Coronary artery (tissue), 2 donors: ENCODE measurements around the gene MAP6D1.

Source experiments
- DNase-seq: peaks from one replicate; pipeline ENCODE4 v3.0.0-alpha.2; 2017; ENCODE audit warnings: low spot score
- H3K27ac ChIP-seq, 2 donors: fragments of 200-600 bp; sonication (generic); one replicate each; pipeline ENCODE4 v1.5.1; 2016 to 2019
- H3K4me3 ChIP-seq: fragments of 200-600 bp; sonication (generic); 2 replicates; pipeline ENCODE4 v1.5.1; 2016; ENCODE audit warnings: mild to moderate bottlenecking, moderate library complexity
- TF ChIP-seq, protein P1 (sequence below): fragments of 200-600 bp; sonication (generic); IDR thresholded peaks from one replicate; pipeline ENCODE4 v1.5.1; 2019; ENCODE audit warnings: antibody characterized with exemption

The MAP6D1 gene

DNA sequence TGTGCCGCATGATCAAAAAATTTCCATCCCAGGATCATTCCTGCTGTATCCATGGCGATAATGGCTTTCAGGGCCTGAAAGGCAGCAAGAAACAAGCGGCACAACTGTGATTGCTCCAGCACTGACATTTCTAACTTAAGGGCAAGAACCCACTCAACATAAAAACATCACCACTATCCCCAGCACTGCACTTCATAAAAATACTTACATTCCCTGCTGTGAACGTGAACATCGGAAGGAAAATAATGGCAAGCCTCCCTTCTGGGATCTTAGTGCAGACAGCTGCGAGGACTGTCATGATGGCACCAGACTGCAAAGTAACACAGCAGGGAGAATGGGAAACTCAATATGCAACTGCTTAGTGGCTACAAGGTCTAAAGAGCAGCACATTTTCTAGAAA lies 8.1 kb upstream of the MAP6D1 start:
- TF ChIP-seq, protein P1, sequence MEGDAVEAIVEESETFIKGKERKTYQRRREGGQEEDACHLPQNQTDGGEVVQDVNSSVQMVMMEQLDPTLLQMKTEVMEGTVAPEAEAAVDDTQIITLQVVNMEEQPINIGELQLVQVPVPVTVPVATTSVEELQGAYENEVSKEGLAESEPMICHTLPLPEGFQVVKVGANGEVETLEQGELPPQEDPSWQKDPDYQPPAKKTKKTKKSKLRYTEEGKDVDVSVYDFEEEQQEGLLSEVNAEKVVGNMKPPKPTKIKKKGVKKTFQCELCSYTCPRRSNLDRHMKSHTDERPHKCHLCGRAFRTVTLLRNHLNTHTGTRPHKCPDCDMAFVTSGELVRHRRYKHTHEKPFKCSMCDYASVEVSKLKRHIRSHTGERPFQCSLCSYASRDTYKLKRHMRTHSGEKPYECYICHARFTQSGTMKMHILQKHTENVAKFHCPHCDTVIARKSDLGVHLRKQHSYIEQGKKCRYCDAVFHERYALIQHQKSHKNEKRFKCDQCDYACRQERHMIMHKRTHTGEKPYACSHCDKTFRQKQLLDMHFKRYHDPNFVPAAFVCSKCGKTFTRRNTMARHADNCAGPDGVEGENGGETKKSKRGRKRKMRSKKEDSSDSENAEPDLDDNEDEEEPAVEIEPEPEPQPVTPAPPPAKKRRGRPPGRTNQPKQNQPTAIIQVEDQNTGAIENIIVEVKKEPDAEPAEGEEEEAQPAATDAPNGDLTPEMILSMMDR = no peak
- no peak overlapping the region for H3K27ac ChIP-seq
- no peak for DNase-seq
- no peak overlapping the region for H3K4me3 ChIP-seq

DNA sequence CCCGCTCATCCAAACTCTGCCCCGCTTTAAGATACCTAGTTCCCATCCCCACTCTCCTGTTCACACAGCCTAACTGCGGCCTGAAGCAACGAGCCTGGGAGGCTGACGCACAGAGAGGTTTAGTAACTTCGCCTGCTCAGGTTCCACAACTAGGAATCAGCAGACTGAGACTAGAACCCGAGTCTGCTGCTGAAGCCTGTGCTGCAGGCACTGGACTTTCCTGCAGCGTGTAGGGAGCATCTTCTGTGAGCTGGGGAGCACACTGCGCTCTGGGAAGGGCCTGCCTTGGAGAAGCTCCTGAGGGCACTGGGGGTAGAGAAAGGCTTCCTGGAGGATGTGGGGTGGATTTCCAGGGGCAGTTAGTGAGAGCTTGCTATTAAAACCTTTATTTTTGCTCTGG lies 4.8 kb upstream of the MAP6D1 start:
- TF ChIP-seq, protein P1 = no peak
- Histone ChIP-seq H3K4me3 (no peak overlapping the region), H3K27ac (no peak overlapping the region)
- DNase-seq = no peak

DNA sequence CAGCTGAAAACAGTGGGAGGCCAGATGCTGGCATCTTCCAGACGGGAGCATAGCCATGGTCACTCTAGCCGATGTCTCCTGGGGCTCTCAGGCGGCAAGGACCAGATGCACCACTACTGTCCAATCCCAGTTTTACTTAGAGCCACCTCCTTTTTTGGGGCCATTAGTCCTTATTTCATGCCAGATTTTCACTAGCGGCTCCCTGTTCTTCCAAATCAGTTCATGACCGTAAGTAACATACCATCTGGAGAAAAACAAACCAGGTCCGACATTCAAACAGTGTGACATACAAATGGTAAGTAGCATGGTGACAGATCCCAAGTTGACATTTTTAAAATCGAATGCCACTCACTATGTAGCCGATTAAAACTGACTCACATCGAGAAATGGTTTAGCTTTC lies 4.1 kb upstream of the MAP6D1 start:
- TF ChIP-seq, protein P1 = no peak
- H3K27ac ChIP-seq = no peak overlapping the region
- no peak for DNase-seq

DNA sequence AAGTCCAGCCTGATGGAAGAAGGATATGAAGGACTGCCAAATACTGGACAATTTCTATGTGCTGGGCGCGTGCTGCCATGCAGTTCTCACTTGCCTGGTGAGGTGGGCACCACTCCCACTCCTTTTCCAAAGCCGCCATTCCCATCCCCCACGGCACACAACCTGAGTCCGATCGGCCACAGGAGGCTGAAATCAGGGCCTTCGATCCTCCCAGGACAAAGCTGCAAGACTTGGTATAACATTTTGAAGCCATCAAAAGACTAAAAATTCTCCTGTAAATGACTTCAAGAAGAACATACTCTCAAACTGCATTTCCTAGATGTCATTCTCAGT lies 3.1 kb upstream of the MAP6D1 start:
- TF ChIP-seq, protein P1 = no peak
- H3K4me3 ChIP-seq = no peak overlapping the region
- H3K27ac ChIP-seq = no peak overlapping the region
- DNase-seq = no peak

More for the DNA sequence above, 4.1 kb upstream of the MAP6D1 start:
- no peak overlapping the region for H3K4me3 ChIP-seq

DNA sequence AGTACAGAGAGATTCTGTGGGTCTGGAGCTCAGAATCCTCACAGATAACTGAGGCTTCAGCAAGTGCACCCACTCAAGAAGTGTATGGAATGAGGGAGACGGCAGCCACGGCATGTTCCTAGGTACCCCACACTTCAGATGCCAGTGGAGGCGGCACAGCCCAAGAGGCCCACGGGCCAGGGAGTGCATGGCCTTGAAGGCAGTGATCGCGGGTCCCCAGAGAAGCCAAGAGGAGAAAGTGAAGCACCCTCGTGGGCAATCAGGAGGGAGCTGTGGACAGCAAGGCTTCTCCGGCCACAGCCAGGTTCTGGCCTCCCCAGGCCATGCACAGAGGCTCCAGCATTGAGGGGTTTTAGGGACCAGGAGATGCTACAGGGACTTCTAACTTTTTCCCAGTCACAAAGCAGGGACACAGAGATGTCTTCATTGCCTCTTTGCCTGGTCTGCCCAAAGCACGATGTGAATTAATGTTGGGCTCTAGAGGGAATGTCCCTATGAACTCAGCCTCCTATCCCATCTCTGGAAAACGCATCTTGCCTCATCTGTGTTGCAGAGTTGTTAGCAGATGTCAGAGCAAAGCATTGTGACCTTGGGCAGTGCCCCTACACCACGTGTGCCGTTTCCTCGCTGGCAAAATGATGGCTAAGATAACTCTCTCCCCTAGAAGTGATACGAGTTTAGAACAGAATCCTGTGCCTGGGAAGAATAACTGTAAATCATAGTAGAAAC lies 2.6 kb upstream of the MAP6D1 start:
- TF ChIP-seq, protein P1 = no peak
- H3K4me3 ChIP-seq = no peak overlapping the region
- no peak overlapping the region for H3K27ac ChIP-seq
- DNase-seq = no peak

DNA sequence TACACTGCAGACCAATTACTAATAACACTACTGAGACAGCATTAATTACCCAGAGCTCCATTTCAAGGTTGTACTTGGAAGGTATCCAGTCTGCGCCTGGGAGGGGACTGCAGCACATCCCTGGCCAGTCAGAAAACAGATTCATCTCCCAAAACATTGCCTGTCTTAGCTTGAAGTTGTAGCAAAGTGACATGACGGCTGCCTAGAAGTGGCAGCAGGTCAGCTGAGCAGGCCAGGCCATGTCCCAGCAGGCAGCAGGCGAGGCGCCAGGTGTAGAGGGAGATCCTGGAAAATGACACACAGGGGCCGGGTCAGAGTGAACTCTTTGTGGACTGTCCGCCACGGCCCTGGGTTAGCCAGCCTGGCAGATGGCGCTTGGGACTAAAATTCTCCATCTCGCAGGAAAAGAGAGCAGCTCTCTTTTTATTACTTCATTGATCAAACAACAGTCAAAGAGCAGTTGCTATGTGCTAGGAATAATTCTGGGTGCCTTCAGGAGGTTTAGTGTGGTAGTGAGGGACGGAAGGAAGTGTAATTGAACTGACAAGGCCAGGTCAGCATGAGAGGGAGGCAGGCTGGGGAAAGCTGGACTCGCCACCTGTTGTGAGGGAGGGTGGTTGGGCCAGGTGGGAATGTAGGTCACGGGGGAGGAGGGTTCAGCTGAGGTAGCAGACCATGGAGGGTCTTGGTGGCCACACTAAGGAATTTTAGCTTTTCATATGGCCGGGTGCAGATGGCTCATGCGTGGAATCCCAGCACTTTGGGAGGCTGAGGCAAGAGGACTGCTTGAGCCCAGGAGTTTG lies 1.3 kb upstream of the MAP6D1 start:
- DNase-seq = no peak
- Histone ChIP-seq H3K4me3 (no peak overlapping the region), H3K27ac (no peak overlapping the region)

More for the DNA sequence above, 1.3 kb upstream of the MAP6D1 start:
- TF ChIP-seq, protein P1 = no peak
